Left ventricle myocardium inferior (tissue), 1 donor: ENCODE data around the gene MEIOSIN. TPM values are rescaled to one million over a fixed set of nuclear protein-coding genes. Genes with fewer than 3 reads are reported as not detected.
A peak's percentile ranks its signal among the peaks of the same experiment; 100 is the strongest.
"Not testable (repeated sequence)": the region's sequence is repeated elsewhere in the genome, so short reads cannot be mapped to it uniquely, and the experiment has no call there.

Experiments
- DNase-seq: peaks from one replicate; pipeline ENCODE4 v3.0.0-alpha.2; 2020
- H3K27ac ChIP-seq: fragments of 200-600 bp; replicated peaks from 2 replicates; pipeline ENCODE4 v1.8.0; 2021
- H3K27me3 ChIP-seq: fragments of 200-600 bp; 2 replicates; pipeline ENCODE4 v1.8.0; 2021; ENCODE audit warnings: low read depth
- H3K36me3 ChIP-seq: fragments of 200-600 bp; 2 replicates; pipeline ENCODE4 v1.8.0; 2021
- H3K4me1 ChIP-seq: fragments of 200-600 bp; 2 replicates; pipeline ENCODE4 v1.8.0; 2021
- H3K4me3 ChIP-seq: fragments of 200-600 bp; 2 replicates; pipeline ENCODE4 v1.8.0; 2021; ENCODE audit warnings: mild to moderate bottlenecking, moderate library complexity
- H3K9me3 ChIP-seq: fragments of 200-600 bp; replicated peaks from 2 replicates; pipeline ENCODE4 v1.8.0; 2021
- CTCF ChIP-seq: fragments of 200-600 bp; IDR thresholded peaks from 2 replicates; pipeline ENCODE4 v1.8.0; 2021; ENCODE audit warnings: antibody characterized with exemption, mild to moderate bottlenecking, borderline replicate concordance
- intact Hi-C: fragments of 100-400 bp; cut with micrococcal nuclease; formaldehyde crosslinking; loops from one replicate; pipeline ENCODE4 v1.11.0; 2022
- total RNA-seq: library from RNA; stranded (reverse); fragmentation: NEBNext Ultra II Directional; extraction: Animal tissue kit (Norgen Biotek cat#: 25700); gene quantifications from one replicate; pipeline ENCODE4 v1.2.1, GENCODE V29; 2021
- donor health status: DM: no; HTN: yes; CAD: no; lungs with severe emphysema.

Gene MEIOSIN
- total RNA-seq, 1 donor from 2014 or later, result not detected

- Histone ChIP-seq H3K9me3 (no peaks in the 10 kb centered on the region), H3K4me1 (peaks cover 30% of the 10 kb centered on the region), H3K27me3 (no peaks in the 10 kb centered on the region), H3K36me3 (peaks cover 15% of the 10 kb centered on the region), H3K4me3 (peak overlapping the region; percentile 75), H3K27ac (peak overlapping the region; percentile 95)
- TF ChIP-seq CTCF, result peak; percentile 23
- intact Hi-C loops, result no loop called here
- DNase-seq, result peak; percentile 98
Measured at GRCh38 chr19:45717131-45717982, 15.9 kb upstream of the MEIOSIN start.

- intact Hi-C loops, result no loop called here
- H3K27ac ChIP-seq, result peak overlapping the region; percentile 95
- no peak for TF ChIP-seq CTCF
- no peaks in the 10 kb centered on the region for H3K9me3 ChIP-seq
- DNase-seq, result no peak
- H3K27me3 ChIP-seq, result no peaks in the 10 kb centered on the region
- peak overlapping the region; percentile 75 for H3K4me3 ChIP-seq
- H3K36me3 ChIP-seq, result peaks cover 12% of the 10 kb centered on the region
- H3K4me1 ChIP-seq, result peaks cover 30% of the 10 kb centered on the region
Measured at GRCh38 chr19:45717983-45718650, 15.1 kb upstream of the MEIOSIN start.

- not testable (repeated sequence) for H3K27ac ChIP-seq
Measured at GRCh38 chr19:45720065-45720464, 13.2 kb upstream of the MEIOSIN start.

GRCh38 chr19:45728683-45729082 lies 4.6 kb upstream of the MEIOSIN start:
- DNase-seq, H3K27me3 ChIP-seq, H3K36me3 ChIP-seq, intact Hi-C loops, H3K4me3 ChIP-seq, H3K27ac ChIP-seq, H3K9me3 ChIP-seq: not testable (repeated sequence)
- peaks cover 27% of the 10 kb centered on the region for H3K4me1 ChIP-seq

More at GRCh38 chr19:45720065-45720464, 13.2 kb upstream of the MEIOSIN start:
- H3K36me3 ChIP-seq, result peaks cover 18% of the 10 kb centered on the region
- H3K27me3 ChIP-seq, H3K4me3 ChIP-seq, DNase-seq, intact Hi-C loops, H3K9me3 ChIP-seq: not testable (repeated sequence)
- peaks cover 30% of the 10 kb centered on the region for H3K4me1 ChIP-seq

- TF ChIP-seq CTCF, result no peak
- Histone ChIP-seq H3K27me3 (no peaks in the 10 kb centered on the region), H3K4me1 (peaks cover 27% of the 10 kb centered on the region), H3K9me3 (no peaks in the 10 kb centered on the region), H3K27ac (peak overlapping the region; percentile 76), H3K4me3 (peak overlapping the region; percentile 87), H3K36me3 (no peaks in the 10 kb centered on the region)
- intact Hi-C loops, result no loop called here
- no peak for DNase-seq
Measured at GRCh38 chr19:45729800-45730290, 3.4 kb upstream of the MEIOSIN start.

GRCh38 chr19:45730368-45731288 lies 2.6 kb upstream of the MEIOSIN start, which contains the start of gene FBXO46:
Gene FBXO46, minus strand, starts transcription at chr19:45730896. Its CDS starts 17,401 bp downstream, at chr19:45713495.
- peaks cover 27% of the 10 kb centered on the region for H3K4me1 ChIP-seq
- intact Hi-C loops, result no loop called here

More at GRCh38 chr19:45730368-45731288, 2.6 kb upstream of the MEIOSIN start, which contains the start of gene FBXO46:
- no peaks in the 10 kb centered on the region for H3K27me3 ChIP-seq
- H3K4me3 ChIP-seq, result peak within 1 kb of the TSS; percentile 87
- H3K27ac ChIP-seq, result peak within 1 kb of the TSS; percentile 76
- no peaks in the 10 kb centered on the region for H3K36me3 ChIP-seq
- DNase-seq, result peak; percentile 96
- no peak for TF ChIP-seq CTCF
- H3K9me3 ChIP-seq, result no peaks in the 10 kb centered on the region
